MM.1S (cell line): ENCODE measurements around the gene GJE1.
"Not testable (repeated sequence)": the region's sequence is repeated elsewhere in the genome, so short reads cannot be mapped to it uniquely, and the experiment has no call there.

Experiments used
- DNase-seq: peaks from one replicate; pipeline ENCODE4 v3.0.0-alpha.2; 2015
- H2AFZ ChIP-seq: fragments of 300-600 bp; sonication (generic); 2 replicates; pipeline ENCODE4 v1.6.0; 2016; ENCODE audit warnings: antibody characterized with exemption, low read length
- H3F3A ChIP-seq: fragments of 300-600 bp; sonication (generic); 2 replicates; pipeline ENCODE4 v1.6.1; 2016; ENCODE audit warnings: mild to moderate bottlenecking, antibody characterized with exemption, low read length, moderate library complexity, mixed read lengths; ENCODE audit not compliant: insufficient read depth
- H3K27ac ChIP-seq: fragments of 300-600 bp; sonication (generic); 2 replicates; pipeline ENCODE4 v1.5.1; 2016; ENCODE audit warnings: mild to moderate bottlenecking, low read length
- H3K27me3 ChIP-seq: fragments of 300-600 bp; sonication (generic); replicated peaks from 2 replicates; pipeline ENCODE4 v1.6.0; 2016; ENCODE audit warnings: low read length; ENCODE audit not compliant: insufficient read depth
- H3K36me3 ChIP-seq: fragments of 300-600 bp; sonication (generic); replicated peaks from 2 replicates; pipeline ENCODE4 v1.6.1; 2016; ENCODE audit warnings: mild to moderate bottlenecking, low read length, mixed read lengths; ENCODE audit not compliant: insufficient read depth
- H3K4me1 ChIP-seq: fragments of 300-600 bp; sonication (generic); 2 replicates; pipeline ENCODE4 v1.6.1; 2016; ENCODE audit warnings: low read length, mixed read lengths
- H3K4me2 ChIP-seq: fragments of 300-600 bp; sonication (generic); 2 replicates; pipeline ENCODE4 v1.6.0; 2016; ENCODE audit warnings: low read depth, low read length
- H3K4me3 ChIP-seq: fragments of 300-600 bp; sonication (generic); 2 replicates; pipeline ENCODE4 v1.5.1; 2016; ENCODE audit warnings: low read length, mixed read lengths
- H3K79me2 ChIP-seq: fragments of 300-600 bp; sonication (generic); 2 replicates; pipeline ENCODE4 v1.6.1; 2016; ENCODE audit warnings: mixed run types, low read length, mixed read lengths
- H3K9ac ChIP-seq: fragments of 300-600 bp; sonication (generic); 2 replicates; pipeline ENCODE4 v1.6.1; 2016; ENCODE audit warnings: low read length, mixed read lengths
- H3K9me2 ChIP-seq: fragments of 300-600 bp; sonication (generic); replicated peaks from 2 replicates; pipeline ENCODE4 v1.6.1; 2016; ENCODE audit warnings: mild to moderate bottlenecking, low read length, mixed read lengths; ENCODE audit not compliant: insufficient read depth
- H3K9me3 ChIP-seq: fragments of 300-600 bp; sonication (generic); replicated peaks from 2 replicates; pipeline ENCODE4 v1.6.1; 2016; ENCODE audit warnings: mild to moderate bottlenecking, low read length, mixed read lengths; ENCODE audit not compliant: insufficient read depth
- H4K20me1 ChIP-seq: fragments of 300-600 bp; sonication (generic); 2 replicates; pipeline ENCODE4 v1.6.1; 2016; ENCODE audit warnings: mild to moderate bottlenecking, low read length, moderate library complexity, mixed read lengths; ENCODE audit not compliant: insufficient read depth
- EZH2 ChIP-seq: fragments of 300-600 bp; sonication (generic); optimal IDR thresholded peaks from 2 replicates; pipeline ENCODE3; 2017; ENCODE audit warnings: low read depth, mild to moderate bottlenecking, antibody characterized with exemption, low read length, mixed read lengths
- EZH2phosphoT487 ChIP-seq: fragments of 300-600 bp; sonication (generic); IDR thresholded peaks from 2 replicates; pipeline ENCODE4 v1.6.1; 2018; ENCODE audit warnings: antibody characterized with exemption, low read length
- TF ChIP-seq, protein P1 (sequence below): fragments of 300-600 bp; sonication (generic); IDR thresholded peaks from 2 replicates; pipeline ENCODE4 v1.5.1; 2016; ENCODE audit warnings: antibody characterized with exemption, low read length, mixed read lengths

Gene GJE1, protein sequence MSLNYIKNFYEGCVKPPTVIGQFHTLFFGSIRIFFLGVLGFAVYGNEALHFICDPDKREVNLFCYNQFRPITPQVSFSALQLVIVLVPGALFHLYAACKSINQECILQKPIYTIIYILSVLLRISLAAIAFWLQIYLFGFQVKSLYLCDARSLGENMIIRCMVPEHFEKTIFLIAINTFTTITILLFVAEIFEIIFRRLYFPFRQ

DNA sequence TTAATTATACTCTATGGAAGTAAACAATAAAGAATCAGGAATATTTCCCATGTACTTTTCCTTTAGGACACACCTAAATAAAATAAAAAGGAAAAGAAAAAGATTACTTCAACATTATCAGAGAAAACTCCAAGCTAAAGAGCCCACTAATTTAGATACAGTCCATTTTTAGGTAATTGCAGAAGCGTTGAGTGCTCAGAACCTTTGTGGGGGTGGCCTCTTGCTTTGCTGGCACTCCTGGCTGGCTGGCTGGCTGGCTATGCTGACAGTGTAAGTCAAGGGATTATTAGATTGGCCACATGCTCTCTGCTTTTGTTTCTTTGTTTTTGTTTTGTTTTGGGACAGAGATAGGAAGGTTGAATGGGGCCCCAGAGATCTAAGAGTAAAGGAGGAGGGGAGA lies at the start of gene GJE1:
Gene GJE1 (plus strand): TSS at position 301 of the 400 bp plus-strand sequence. CDS start 234 bp downstream, outside the sequence.
- no peak within 1 kb of the TSS for H3K4me3 ChIP-seq
- H3K27me3 ChIP-seq, result no peaks in the 10 kb centered on the region
- no peaks in the 10 kb centered on the region for H3K9me2 ChIP-seq
- no peaks in the 10 kb centered on the region for H3F3A ChIP-seq
- no peaks in the 10 kb centered on the region for H3K4me1 ChIP-seq
- H3K36me3 ChIP-seq, result no peaks in the 10 kb centered on the region
- no peak within 1 kb of the TSS for H3K4me2 ChIP-seq
- H3K9ac ChIP-seq, result no peak within 1 kb of the TSS
- H3K9me3 ChIP-seq, result no peaks in the 10 kb centered on the region
- no peak within 1 kb of the TSS for H3K27ac ChIP-seq
- H4K20me1 ChIP-seq, result no peaks in the 10 kb centered on the region
- H3K79me2 ChIP-seq, result no peaks in the 10 kb centered on the region
- no peak for TF ChIP-seq EZH2phosphoT487
- TF ChIP-seq EZH2, result no peak
- TF ChIP-seq, protein P1, sequence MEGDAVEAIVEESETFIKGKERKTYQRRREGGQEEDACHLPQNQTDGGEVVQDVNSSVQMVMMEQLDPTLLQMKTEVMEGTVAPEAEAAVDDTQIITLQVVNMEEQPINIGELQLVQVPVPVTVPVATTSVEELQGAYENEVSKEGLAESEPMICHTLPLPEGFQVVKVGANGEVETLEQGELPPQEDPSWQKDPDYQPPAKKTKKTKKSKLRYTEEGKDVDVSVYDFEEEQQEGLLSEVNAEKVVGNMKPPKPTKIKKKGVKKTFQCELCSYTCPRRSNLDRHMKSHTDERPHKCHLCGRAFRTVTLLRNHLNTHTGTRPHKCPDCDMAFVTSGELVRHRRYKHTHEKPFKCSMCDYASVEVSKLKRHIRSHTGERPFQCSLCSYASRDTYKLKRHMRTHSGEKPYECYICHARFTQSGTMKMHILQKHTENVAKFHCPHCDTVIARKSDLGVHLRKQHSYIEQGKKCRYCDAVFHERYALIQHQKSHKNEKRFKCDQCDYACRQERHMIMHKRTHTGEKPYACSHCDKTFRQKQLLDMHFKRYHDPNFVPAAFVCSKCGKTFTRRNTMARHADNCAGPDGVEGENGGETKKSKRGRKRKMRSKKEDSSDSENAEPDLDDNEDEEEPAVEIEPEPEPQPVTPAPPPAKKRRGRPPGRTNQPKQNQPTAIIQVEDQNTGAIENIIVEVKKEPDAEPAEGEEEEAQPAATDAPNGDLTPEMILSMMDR, result no peak
- DNase-seq, result no peak
- H2AFZ ChIP-seq, result no peak within 1 kb of the TSS

DNA sequence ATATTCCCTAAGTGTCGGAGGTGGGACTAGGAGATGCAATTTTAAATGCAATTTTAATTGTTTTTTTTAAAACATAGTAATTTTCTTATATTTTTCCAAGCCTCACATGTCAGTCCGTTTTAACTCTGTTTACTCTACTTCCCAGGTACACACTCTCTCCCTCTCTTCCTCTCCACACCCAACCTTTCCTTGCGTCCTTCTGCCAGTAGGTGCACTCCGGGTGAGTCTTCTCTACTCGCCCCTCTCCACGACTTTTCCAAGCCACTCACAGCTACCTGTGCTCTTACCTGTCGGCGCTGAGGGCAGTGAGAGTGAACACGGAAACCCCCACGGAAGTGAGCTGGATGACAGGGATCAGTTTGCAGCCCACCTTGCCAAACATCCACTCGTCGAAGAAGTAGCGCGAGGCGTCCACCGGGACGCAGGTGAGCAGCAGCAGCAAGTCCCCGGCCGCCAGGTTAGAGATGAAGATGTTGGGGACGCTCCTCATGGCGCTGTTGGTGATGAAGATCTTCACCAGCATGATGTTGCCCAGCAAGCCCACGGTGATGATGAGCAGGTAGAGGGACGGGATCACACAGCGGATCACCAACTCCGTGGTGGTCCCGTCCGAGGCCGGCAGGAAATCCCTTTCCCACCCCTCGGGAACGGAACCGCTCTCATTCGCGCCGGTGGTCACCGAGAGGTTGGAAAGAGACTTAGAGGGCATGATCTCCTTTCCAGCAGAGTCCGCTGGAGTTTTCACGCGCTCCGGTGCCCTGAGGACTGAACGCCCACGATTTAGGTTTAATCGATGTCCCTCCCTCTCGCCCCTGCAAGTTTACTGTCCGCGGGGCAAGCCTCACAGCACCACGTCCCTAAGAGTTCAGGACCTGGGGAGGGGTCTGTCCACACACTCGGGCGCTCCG lies 44.5 kb upstream of the GJE1 start:
- H3K79me2 ChIP-seq, result no peaks in the 10 kb centered on the region
- H4K20me1 ChIP-seq, result no peaks in the 10 kb centered on the region

DNA sequence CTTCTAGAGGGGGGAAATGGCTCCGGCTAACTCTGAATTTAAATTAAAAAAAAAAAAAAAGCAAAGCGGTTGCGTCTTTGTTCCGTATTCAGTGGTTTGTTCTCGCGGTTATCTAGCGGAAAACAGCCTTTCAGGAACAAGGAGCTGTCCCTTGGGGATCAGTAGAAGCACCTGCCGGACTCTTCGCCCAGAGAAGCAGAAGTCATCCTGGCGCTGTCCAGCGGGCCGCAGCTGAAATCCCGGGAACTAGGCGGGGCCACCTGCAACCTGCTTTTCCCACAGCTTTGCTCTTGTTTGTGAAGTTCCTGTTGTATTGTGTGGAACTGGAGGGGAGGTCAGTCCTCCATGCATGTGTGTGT lies 43.9 kb upstream of the GJE1 start:
- Histone ChIP-seq H3K36me3 (no peaks in the 10 kb centered on the region), H3K9ac (no peak overlapping the region), H4K20me1 (no peaks in the 10 kb centered on the region), H3K9me2 (no peaks in the 10 kb centered on the region), H3K79me2 (no peaks in the 10 kb centered on the region), H3K4me3 (no peak overlapping the region), H2AFZ (no peak overlapping the region), H3K27ac (no peak overlapping the region), H3K4me1 (no peaks in the 10 kb centered on the region), H3K9me3 (no peaks in the 10 kb centered on the region), H3K4me2 (no peak overlapping the region), H3F3A (no peaks in the 10 kb centered on the region), H3K27me3 (no peaks in the 10 kb centered on the region)
- TF ChIP-seq EZH2phosphoT487 (no peak), EZH2 (no peak)
- TF ChIP-seq, protein P1, result no peak
- DNase-seq, result no peak

More for the DNA sequence above, 44.5 kb upstream of the GJE1 start:
- Histone ChIP-seq H3K36me3 (no peaks in the 10 kb centered on the region), H3K9me3 (no peaks in the 10 kb centered on the region), H3K9ac (no peak overlapping the region), H3K4me2 (no peak overlapping the region), H3K27ac (no peak overlapping the region), H3K9me2 (no peaks in the 10 kb centered on the region), H3K27me3 (no peaks in the 10 kb centered on the region), H2AFZ (no peak overlapping the region), H3F3A (no peaks in the 10 kb centered on the region), H3K4me3 (no peak overlapping the region), H3K4me1 (no peaks in the 10 kb centered on the region)
- DNase-seq, result no peak
- TF ChIP-seq, protein P1, result no peak
- no peak for TF ChIP-seq EZH2phosphoT487
- TF ChIP-seq EZH2, result no peak

DNA sequence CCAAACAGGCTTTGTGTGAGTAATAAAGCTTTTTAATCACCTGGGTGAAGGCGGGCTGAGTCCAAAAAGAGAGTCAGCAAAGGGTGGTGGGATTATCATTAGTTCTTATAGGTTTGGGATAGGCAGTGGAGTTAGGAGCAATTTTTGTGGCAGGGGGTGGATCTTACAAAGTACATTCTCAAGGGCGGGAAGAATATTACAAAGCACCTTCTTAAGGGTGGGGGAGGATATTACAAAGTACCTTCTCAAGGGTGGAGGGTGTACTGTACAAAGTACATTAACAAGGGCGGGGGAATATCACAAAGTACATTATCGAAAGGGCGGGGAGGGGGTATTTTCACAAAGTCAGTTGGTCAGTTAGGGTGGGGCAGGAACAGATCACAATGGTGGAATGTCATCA lies 27.9 kb upstream of the GJE1 start:
- not testable (repeated sequence) for H3K9me2 ChIP-seq, H3K79me2 ChIP-seq, H3K27me3 ChIP-seq, H3K4me3 ChIP-seq, H2AFZ ChIP-seq, H3K27ac ChIP-seq, H4K20me1 ChIP-seq, H3F3A ChIP-seq, H3K36me3 ChIP-seq, H3K4me2 ChIP-seq, H3K4me1 ChIP-seq, H3K9me3 ChIP-seq, H3K9ac ChIP-seq, DNase-seq

DNA sequence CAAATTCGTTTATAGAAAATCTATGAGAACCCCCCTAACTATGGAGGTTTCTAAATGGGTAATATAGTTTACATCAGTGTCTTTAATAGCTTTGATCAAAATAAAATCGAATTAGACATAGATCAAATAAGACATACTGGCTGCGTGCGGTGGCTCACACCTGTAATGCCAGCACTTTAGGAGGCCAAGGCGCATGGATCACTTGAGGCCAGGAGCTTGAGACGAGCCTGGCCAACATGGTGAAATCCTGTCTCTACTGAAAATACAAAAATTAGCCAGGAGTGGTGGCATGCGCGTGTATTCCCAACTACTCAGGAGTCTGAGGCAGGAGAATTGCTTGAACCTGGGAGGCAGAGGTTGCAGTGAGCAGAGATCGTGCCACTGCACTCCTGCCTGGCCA lies 21.9 kb upstream of the GJE1 start:
- H3K9me2 ChIP-seq, H3K27me3 ChIP-seq, H3K4me2 ChIP-seq, H3K9ac ChIP-seq, H3K4me1 ChIP-seq, H3K27ac ChIP-seq, H3K79me2 ChIP-seq, H4K20me1 ChIP-seq, DNase-seq, H3K9me3 ChIP-seq, H3F3A ChIP-seq, H3K36me3 ChIP-seq, H3K4me3 ChIP-seq, H2AFZ ChIP-seq: not testable (repeated sequence)
